ENCODE results near the gene FBXW4.
A peak's percentile ranks its signal among the peaks of the same experiment; 100 is the strongest.

The FBXW4 gene

GRCh38 chr10:101694674-101695403 lies at the start of gene FBXW4:
Gene FBXW4 (minus strand): TSS chr10:101695170. CDS start chr10:101695105, 65 bp downstream.
- DNase-seq: peak; percentile 68

GRCh38 chr10:101744267-101744666 lies 49.3 kb upstream of the FBXW4 start:
- DNase-seq: no peak

- no peak for DNase-seq
Observed at GRCh38 chr10:101741938-101742337, 47.0 kb upstream of the FBXW4 start.

GRCh38 chr10:101736666-101737065 lies 41.7 kb upstream of the FBXW4 start:
- DNase-seq: no peak

GRCh38 chr10:101732096-101732495 lies 37.1 kb upstream of the FBXW4 start:
- DNase-seq: no peak

GRCh38 chr10:101726115-101726387 lies 31.1 kb upstream of the FBXW4 start:
- no peak for DNase-seq

- DNase-seq: no peak
Observed at GRCh38 chr10:101725296-101726114, 30.5 kb upstream of the FBXW4 start.

- no peak for DNase-seq
Observed at GRCh38 chr10:101724446-101724845, 29.5 kb upstream of the FBXW4 start.

GRCh38 chr10:101723176-101723575 lies 28.2 kb upstream of the FBXW4 start:
- DNase-seq: no peak

GRCh38 chr10:101721806-101722205 lies 26.8 kb upstream of the FBXW4 start:
- no peak for DNase-seq

- no peak for DNase-seq
Observed at GRCh38 chr10:101720606-101721230, 25.7 kb upstream of the FBXW4 start.

GRCh38 chr10:101718690-101719275 lies 23.8 kb upstream of the FBXW4 start:
- no peak for DNase-seq

GRCh38 chr10:101716891-101717659 lies 22.1 kb upstream of the FBXW4 start:
- DNase-seq: no peak

GRCh38 chr10:101712997-101713396 lies 18.0 kb upstream of the FBXW4 start:
- DNase-seq: no peak

GRCh38 chr10:101710793-101711192 lies 15.8 kb upstream of the FBXW4 start:
- DNase-seq: no peak

- DNase-seq: no peak
Observed at GRCh38 chr10:101710059-101710695, 15.2 kb upstream of the FBXW4 start.

- no peak for DNase-seq
Observed at GRCh38 chr10:101709359-101710058, 14.5 kb upstream of the FBXW4 start.

- DNase-seq: no peak
Observed at GRCh38 chr10:101708870-101709269, 13.9 kb upstream of the FBXW4 start.

GRCh38 chr10:101708073-101708472 lies 13.1 kb upstream of the FBXW4 start:
- no peak for DNase-seq

GRCh38 chr10:101704331-101704730 lies 9.4 kb upstream of the FBXW4 start:
- no peak for DNase-seq

GRCh38 chr10:101696632-101697031 lies 1.7 kb upstream of the FBXW4 start:
- DNase-seq: no peak

Measured in left hindlimb (tissue), 1 donor.